Caco-2 (cell line): ENCODE data around the gene PRKAG2. TPM values are rescaled to one million over a fixed set of nuclear protein-coding genes. Genes with fewer than 3 reads are reported as not detected.

Source experiments
- BruUV-seq: library from RNA; stranded (reverse); fragments of 400-500 nt; replicated peaks from 2 replicates; lab custom pipeline; 2021; lab: Mats Ljungman, UMichigan
- CTCF ChIA-PET: fragments of 300-600 bp; sonication (Branson Sonifier 250); formaldehyde crosslinking; loops from one replicate; lab custom pipeline; 2022; ENCODE audit warnings: antibody characterized with exemption; lab: Charles Lee
- POLR2A ChIA-PET: fragments of 300-600 bp; sonication (Branson Sonifier 250); formaldehyde crosslinking; loops from one replicate; lab custom pipeline; 2022; ENCODE audit warnings: antibody characterized with exemption; lab: Charles Lee
- DNase-seq, 2 experiments: peaks; one replicate each; pipeline versions ENCODE4 v3.0.0 to v3.0.0-alpha.2; 2020 to 2022
- H3K27me3 ChIP-seq: replicated peaks from 2 replicates; pipeline ENCODE4 v1.6.0; 2011; ENCODE audit warnings: low read length; ENCODE audit not compliant: control insufficient read depth, insufficient read depth
- H3K36me3 ChIP-seq: 2 replicates; pipeline ENCODE4 v1.5.1; 2011; ENCODE audit warnings: low read length; ENCODE audit not compliant: control insufficient read depth, insufficient read depth
- H3K4me1 ChIP-seq: fragments of 250-450 bp; sonication (Bioruptor Pico); 2 replicates; pipeline ENCODE4 v1.5.1; 2020; ENCODE audit warnings: mild to moderate bottlenecking
- H3K4me3 ChIP-seq: 2 replicates; pipeline ENCODE4 v1.5.1; 2011; ENCODE audit warnings: low read depth, mild to moderate bottlenecking, control low read depth, low read length
- H3K9me3 ChIP-seq: fragments of 250-450 bp; sonication (Bioruptor Pico); 2 replicates; pipeline ENCODE4 v1.5.1; 2020; ENCODE audit warnings: mild to moderate bottlenecking, moderate library complexity
- H3K27ac Mint-ChIP-seq: one replicate; pipeline ENCODE4 v1.8.0; 2022; ENCODE audit warnings: mixed read lengths; ENCODE audit not compliant: unreplicated experiment
- H3K27me3 Mint-ChIP-seq: one replicate; pipeline ENCODE4 v1.8.0; 2022; ENCODE audit warnings: mixed read lengths; ENCODE audit not compliant: insufficient read depth, unreplicated experiment
- H3K36me3 Mint-ChIP-seq: one replicate; pipeline ENCODE4 v1.8.0; 2022; ENCODE audit warnings: mild to moderate bottlenecking, mixed read lengths; ENCODE audit not compliant: insufficient read depth, unreplicated experiment
- H3K4me1 Mint-ChIP-seq: one replicate; pipeline ENCODE4 v1.8.0; 2022; ENCODE audit warnings: low read depth, mixed read lengths; ENCODE audit not compliant: unreplicated experiment
- H3K4me3 Mint-ChIP-seq: one replicate; pipeline ENCODE4 v1.8.0; 2022; ENCODE audit warnings: mild to moderate bottlenecking, moderate library complexity, mixed read lengths; ENCODE audit not compliant: unreplicated experiment
- H3K9me3 Mint-ChIP-seq: one replicate; pipeline ENCODE4 v1.8.0; 2022; ENCODE audit warnings: mixed read lengths; ENCODE audit not compliant: unreplicated experiment
- intact Hi-C: fragments of 100-400 bp; cut with micrococcal nuclease; formaldehyde crosslinking; loops from one replicate; pipeline ENCODE4 v1.10.0; 2022; ENCODE audit not compliant: unreplicated experiment
- total RNA-seq: library from RNA; stranded (reverse); gene quantifications from 2 replicates; pipeline ENCODE4 v1.2.3, GENCODE V29; 2022
- TF ChIP-seq, protein P1 (sequence below), 2 experiments: fragments of 200-600 bp in 1 of 2; IDR thresholded peaks; 1 replicate in 1 of 2; 2 replicates in 1 of 2; pipeline versions ENCODE4 v1.5.1 to v1.8.0; 2011 to 2022; ENCODE audit warnings: antibody characterized with exemption in 1 of 2, control low read depth in 1 of 2, inconsistent platforms in 1 of 2, low read depth in 1 of 2, low read length in 1 of 2, mild to moderate bottlenecking in 1 of 2, moderate library complexity in 1 of 2; ENCODE audit not compliant: insufficient read depth in 1 of 2, severe bottlenecking in 1 of 2, unreplicated experiment in 1 of 2

PRKAG2 gene
- total RNA-seq, 1 experiment from 2014 or later = 15.9 TPM

DNA sequence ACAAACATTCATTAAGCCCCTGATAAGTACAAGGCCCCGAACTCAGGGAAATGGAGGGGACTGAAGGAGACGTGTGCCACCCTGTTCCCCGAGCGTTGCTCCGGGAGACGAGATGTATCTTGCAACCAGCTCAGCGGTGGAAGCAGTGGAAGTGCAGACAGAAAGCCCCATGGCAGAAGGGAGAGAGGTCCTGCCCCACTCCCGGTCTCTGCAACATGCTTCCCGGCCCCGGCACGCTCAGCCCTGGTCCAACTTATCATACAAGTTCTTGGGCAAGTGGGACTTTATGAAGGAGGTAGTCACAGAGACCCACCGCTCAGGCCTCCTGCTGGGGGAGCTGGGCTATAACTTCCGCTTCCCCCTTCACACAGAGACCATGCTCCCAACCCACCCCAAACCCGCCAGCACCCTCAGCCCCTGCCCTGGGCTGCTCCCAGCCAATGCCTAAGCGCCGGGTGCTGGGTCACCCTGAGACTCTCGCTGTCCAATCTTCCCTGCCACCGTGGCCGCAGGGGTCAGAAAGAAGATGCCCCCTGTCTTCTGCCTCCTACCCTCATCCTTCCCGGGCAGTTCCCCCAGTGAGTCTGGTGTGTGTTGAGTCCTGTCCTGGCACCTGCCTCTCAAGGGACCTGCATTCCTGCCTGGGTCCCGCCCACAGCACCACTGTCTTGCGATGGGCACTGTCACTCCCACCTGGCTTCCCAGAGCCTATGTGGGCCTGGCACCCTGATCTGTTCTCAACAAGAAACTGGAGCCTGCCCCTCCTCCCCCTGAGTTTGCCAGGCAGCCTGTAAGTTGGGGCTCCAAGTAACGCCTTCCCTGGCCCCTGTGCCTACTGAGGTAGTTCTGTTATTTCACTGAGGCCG, 157.7 kb downstream of the PRKAG2 start:
- TF ChIP-seq, protein P1, sequence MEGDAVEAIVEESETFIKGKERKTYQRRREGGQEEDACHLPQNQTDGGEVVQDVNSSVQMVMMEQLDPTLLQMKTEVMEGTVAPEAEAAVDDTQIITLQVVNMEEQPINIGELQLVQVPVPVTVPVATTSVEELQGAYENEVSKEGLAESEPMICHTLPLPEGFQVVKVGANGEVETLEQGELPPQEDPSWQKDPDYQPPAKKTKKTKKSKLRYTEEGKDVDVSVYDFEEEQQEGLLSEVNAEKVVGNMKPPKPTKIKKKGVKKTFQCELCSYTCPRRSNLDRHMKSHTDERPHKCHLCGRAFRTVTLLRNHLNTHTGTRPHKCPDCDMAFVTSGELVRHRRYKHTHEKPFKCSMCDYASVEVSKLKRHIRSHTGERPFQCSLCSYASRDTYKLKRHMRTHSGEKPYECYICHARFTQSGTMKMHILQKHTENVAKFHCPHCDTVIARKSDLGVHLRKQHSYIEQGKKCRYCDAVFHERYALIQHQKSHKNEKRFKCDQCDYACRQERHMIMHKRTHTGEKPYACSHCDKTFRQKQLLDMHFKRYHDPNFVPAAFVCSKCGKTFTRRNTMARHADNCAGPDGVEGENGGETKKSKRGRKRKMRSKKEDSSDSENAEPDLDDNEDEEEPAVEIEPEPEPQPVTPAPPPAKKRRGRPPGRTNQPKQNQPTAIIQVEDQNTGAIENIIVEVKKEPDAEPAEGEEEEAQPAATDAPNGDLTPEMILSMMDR (IDR thresholded peaks at IDR 0.05; ENCODE audit: insufficient read depth in 1 of 2, low read depth in 1 of 2, low read length in 1 of 2, severe bottlenecking in 1 of 2, unreplicated experiment in 1 of 2) = no peak
- Mint-ChIP-seq H3K27ac (no peak overlapping the region), H3K4me1 (peaks cover 21% of the 10 kb centered on the region), H3K9me3 (no peaks in the 10 kb centered on the region), H3K27me3 (no peaks in the 10 kb centered on the region), H3K4me3 (no peak overlapping the region), H3K36me3 (no peaks in the 10 kb centered on the region)
- CTCF ChIA-PET = no interaction called here
- Histone ChIP-seq H3K36me3 (no peaks in the 10 kb centered on the region), H3K4me3 (no peak overlapping the region), H3K27me3 (no peaks in the 10 kb centered on the region), H3K4me1 (peaks cover 9% of the 10 kb centered on the region), H3K9me3 (no peaks in the 10 kb centered on the region)
- DNase-seq = no peak
- no TSS peak for BruUV-seq
- intact Hi-C loops = no loop called here
- POLR2A ChIA-PET = interaction anchor here (0.9 kb wide), 1 partner anchor 9 kb away, joined by 3 read pairs; no protein-coding TSS in a partner anchor

DNA sequence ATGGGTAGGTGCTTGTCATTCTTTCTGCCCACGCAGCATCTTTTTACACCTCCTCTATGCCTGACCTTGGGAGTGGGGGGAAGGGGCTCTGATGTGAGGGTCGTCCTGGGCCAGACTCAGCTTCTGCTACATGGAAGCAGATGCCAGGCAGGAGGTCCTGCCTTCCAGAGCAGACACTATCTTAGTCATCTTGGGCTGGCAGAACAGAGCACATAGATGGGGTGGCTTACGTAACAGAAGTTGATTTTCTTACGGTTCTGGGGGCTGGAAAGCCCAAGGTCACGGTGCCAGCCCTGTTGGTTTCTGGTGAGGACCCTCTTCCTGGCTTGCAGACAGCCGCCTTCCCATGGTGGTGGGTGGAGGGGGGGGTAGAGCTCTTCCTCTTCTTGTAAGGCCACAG, 159.0 kb downstream of the PRKAG2 start:
- Mint-ChIP-seq H3K4me1 (peaks cover 21% of the 10 kb centered on the region), H3K27ac (no peak overlapping the region), H3K36me3 (no peaks in the 10 kb centered on the region), H3K4me3 (no peak overlapping the region), H3K9me3 (no peaks in the 10 kb centered on the region), H3K27me3 (no peaks in the 10 kb centered on the region)
- Histone ChIP-seq H3K27me3 (no peaks in the 10 kb centered on the region), H3K9me3 (no peaks in the 10 kb centered on the region), H3K4me1 (peaks cover 9% of the 10 kb centered on the region), H3K4me3 (no peak overlapping the region), H3K36me3 (no peaks in the 10 kb centered on the region)
- no peak for DNase-seq
- ChIA-PET CTCF (interaction anchor here (0.9 kb wide), 1 partner anchor 12 kb away, joined by 9 read pairs; no protein-coding TSS in a partner anchor), POLR2A (no interaction called here)
- TF ChIP-seq, protein P1 (IDR thresholded peaks at IDR 0.05; ENCODE audit: insufficient read depth in 1 of 2, low read depth in 1 of 2, low read length in 1 of 2, severe bottlenecking in 1 of 2, unreplicated experiment in 1 of 2) = no peak
- BruUV-seq = no TSS peak
- intact Hi-C loops = no loop called here

DNA sequence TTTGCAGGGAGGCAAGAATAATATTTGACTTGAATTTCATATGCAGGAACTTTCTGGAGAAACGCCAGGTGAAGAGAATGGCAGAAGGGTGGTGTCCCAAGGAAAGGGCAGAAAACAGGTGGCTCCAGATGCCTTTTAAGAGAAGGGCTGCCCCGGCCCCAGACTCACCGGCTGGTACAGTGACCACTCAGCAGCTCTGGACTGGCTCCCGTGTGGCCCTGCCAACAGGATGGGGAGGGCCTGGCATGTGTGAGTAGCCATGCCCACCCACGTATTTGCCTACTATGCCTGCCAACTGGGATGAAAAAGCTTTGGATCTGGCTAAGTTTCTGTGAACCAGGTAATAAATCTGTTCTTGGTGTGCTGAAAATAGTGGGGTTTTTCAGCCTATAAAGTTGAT, 159.5 kb downstream of the PRKAG2 start:
- ChIA-PET CTCF (no interaction called here), POLR2A (no interaction called here)
- H3K4me3 Mint-ChIP-seq = no peak overlapping the region
- H3K9me3 Mint-ChIP-seq = no peaks in the 10 kb centered on the region
- DNase-seq = no peak
- H3K27me3 Mint-ChIP-seq = no peaks in the 10 kb centered on the region
- BruUV-seq = no TSS peak
- Histone ChIP-seq H3K9me3 (no peaks in the 10 kb centered on the region), H3K4me3 (no peak overlapping the region), H3K4me1 (peaks cover 9% of the 10 kb centered on the region), H3K36me3 (no peaks in the 10 kb centered on the region), H3K27me3 (no peaks in the 10 kb centered on the region)
- no peak overlapping the region for H3K27ac Mint-ChIP-seq
- H3K4me1 Mint-ChIP-seq = peaks cover 21% of the 10 kb centered on the region
- TF ChIP-seq, protein P1 (IDR thresholded peaks at IDR 0.05; ENCODE audit: insufficient read depth in 1 of 2, low read depth in 1 of 2, low read length in 1 of 2, severe bottlenecking in 1 of 2, unreplicated experiment in 1 of 2) = no peak
- intact Hi-C loops = no loop called here
- H3K36me3 Mint-ChIP-seq = no peaks in the 10 kb centered on the region
